Sigmoid colon (tissue), 7 donors: ENCODE data around the gene RADIL. TPM values are rescaled to one million over a fixed set of nuclear protein-coding genes. Genes with fewer than 3 reads are reported as not detected.

ENCODE experiments used
- DNase-seq: peaks from one replicate; pipeline ENCODE4 v3.0.0-alpha.2; 2019
- H3K27ac ChIP-seq, 4 donors: fragments of 200-600 bp; sonication (generic); one replicate each; pipeline ENCODE4 v1.5.1; 2016 to 2019; ENCODE audit warnings: mild to moderate bottlenecking in 1 of 4
- H3K27me3 ChIP-seq, 3 donors: fragments of 200-600 bp; sonication (generic); one replicate each; pipeline ENCODE4 v1.5.1; 2019; ENCODE audit warnings: mild to moderate bottlenecking in 1 of 3
- H3K36me3 ChIP-seq, 4 donors: fragments of 200-600 bp; sonication (generic); one replicate each; pipeline ENCODE4 v1.5.1; 2016 to 2019
- H3K4me1 ChIP-seq, 4 donors: fragments of 200-600 bp; sonication (generic); one replicate each; pipeline ENCODE4 v1.5.1; 2017 to 2019
- H3K4me3 ChIP-seq, 4 donors: fragments of 200-600 bp; sonication (generic); one replicate each; pipeline ENCODE4 v1.5.1; 2017 to 2019; ENCODE audit warnings: mild to moderate bottlenecking in 2 of 4, moderate library complexity in 1 of 4
- H3K9me3 ChIP-seq, 4 donors: fragments of 200-600 bp in 3 of 4; sonication (generic) in 3 of 4; one replicate each; pipeline versions ENCODE4 v1.5.1 to v1.6.1; 2013 to 2019
- EP300 ChIP-seq, 4 donors: sonication (generic); formaldehyde crosslinking; IDR thresholded peaks; one replicate each; pipeline ENCODE4 v1.6.1; 2017; ENCODE audit warnings: antibody characterized with exemption in 4 of 4
- POLR2A ChIP-seq, 2 donors: fragments of 450-650 bp; IDR thresholded peaks; one replicate each; pipeline ENCODE4 v1.6.1; 2016; ENCODE audit warnings: antibody characterized with exemption in 2 of 2, mild to moderate bottlenecking in 2 of 2, moderate library complexity in 2 of 2
- POLR2AphosphoS5 ChIP-seq, 4 donors: sonication (generic); formaldehyde crosslinking; IDR thresholded peaks; one replicate each; pipeline ENCODE4 v1.6.1; 2017; ENCODE audit warnings: antibody characterized with exemption in 4 of 4
- WGBS, 2 donors: extraction: QIAGEN DNeasy Blood & Tissue Kit; methylation state at CpG; one replicate each; pipeline ENCODE4 v1.1.7; 2013; 5-methylcytosine and 5-hydroxymethylcytosine counted together
- intact Hi-C: fragments of 100-400 bp; cut with DNase I; formaldehyde crosslinking; loops from one replicate; pipeline ENCODE4 v1.15.1; 2023
- polyA plus RNA-seq, 3 donors: library from polyadenylated mRNA; stranded (reverse); fragments of 200-250 nt; gene quantifications; one replicate each; pipeline ENCODE4 v1.2.3, GENCODE V29; 2013
- total RNA-seq, 4 donors: library from RNA; depleted of rRNA; stranded (reverse); fragments of >200 nt; gene quantifications; one replicate each; pipeline ENCODE4 v1.1.0, GENCODE V29; 2016
- TF ChIP-seq, protein P1 (sequence below), 4 experiments: fragments of 450-650 bp in 3 of 4; fragments of 200-600 bp in 1 of 4; IDR thresholded peaks; one replicate each; pipeline ENCODE4 v1.5.1; 2016 to 2019; ENCODE audit warnings: antibody characterized with exemption in 4 of 4, mild to moderate bottlenecking in 3 of 4, moderate library complexity in 2 of 4
- donor health status: healthy with polysubstance abuse.
- donor health status: Bipolar disorder and iron deficiency.
- donor health status: healthy.

The RADIL gene
- total and polyA plus RNA-seq, 7 donors = 1.2 to 10.8 (median 5.6) TPM

DNA sequence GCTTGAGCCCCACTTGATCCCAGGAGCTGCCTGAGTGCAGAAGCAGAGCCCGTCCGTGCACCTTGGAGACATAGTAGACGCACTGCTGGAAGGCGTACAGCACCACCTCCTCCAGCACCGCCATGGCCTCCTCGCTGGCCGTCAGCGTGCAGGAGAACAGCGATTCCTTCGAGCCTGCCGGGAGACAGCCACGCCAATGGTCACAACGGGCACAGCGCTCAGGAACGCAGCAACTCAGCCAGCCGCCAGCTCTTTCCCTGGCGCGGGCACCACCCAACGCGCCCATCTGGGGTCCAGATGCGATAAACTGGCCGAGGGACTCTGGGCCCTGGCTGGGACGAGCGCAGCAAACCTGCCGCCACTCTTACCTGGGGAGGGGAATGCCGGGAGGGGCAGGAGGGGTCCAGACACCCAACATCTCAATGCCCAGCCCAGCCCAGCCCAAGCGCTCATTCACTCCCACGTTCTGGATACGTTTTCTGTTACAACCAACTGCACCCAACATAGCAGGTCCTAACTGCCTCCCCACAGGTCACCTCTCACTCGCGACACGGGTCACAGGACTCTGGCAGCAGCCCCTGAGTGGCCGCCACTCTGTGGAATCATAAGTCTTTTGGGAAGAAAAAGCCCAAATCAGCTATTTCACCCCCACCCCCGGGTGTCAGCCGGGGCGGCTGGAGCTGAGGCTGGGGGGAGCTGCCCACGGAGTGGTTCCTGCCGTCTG lies 66.2 kb downstream of the RADIL start:
- Histone ChIP-seq H3K27me3 (no peaks in the 10 kb centered on the region), H3K9me3 (no peaks in the 10 kb centered on the region), H3K4me3 (no peak overlapping the region), H3K4me1 (no peaks in the 10 kb centered on the region), H3K36me3 (peaks cover 0 to 15% (median 0%) of the 10 kb centered on the region in 4 donors), H3K27ac (no peak overlapping the region)
- 89 to 92% methylated on average over 38 of the region's 38 CpGs for WGBS, 2 donors
- no peak for TF ChIP-seq POLR2AphosphoS5 (IDR thresholded peaks at IDR 0.05)
- no peak for TF ChIP-seq POLR2A (IDR thresholded peaks at IDR 0.05)
- no peak for TF ChIP-seq EP300 (IDR thresholded peaks at IDR 0.05)
- TF ChIP-seq, protein P1, sequence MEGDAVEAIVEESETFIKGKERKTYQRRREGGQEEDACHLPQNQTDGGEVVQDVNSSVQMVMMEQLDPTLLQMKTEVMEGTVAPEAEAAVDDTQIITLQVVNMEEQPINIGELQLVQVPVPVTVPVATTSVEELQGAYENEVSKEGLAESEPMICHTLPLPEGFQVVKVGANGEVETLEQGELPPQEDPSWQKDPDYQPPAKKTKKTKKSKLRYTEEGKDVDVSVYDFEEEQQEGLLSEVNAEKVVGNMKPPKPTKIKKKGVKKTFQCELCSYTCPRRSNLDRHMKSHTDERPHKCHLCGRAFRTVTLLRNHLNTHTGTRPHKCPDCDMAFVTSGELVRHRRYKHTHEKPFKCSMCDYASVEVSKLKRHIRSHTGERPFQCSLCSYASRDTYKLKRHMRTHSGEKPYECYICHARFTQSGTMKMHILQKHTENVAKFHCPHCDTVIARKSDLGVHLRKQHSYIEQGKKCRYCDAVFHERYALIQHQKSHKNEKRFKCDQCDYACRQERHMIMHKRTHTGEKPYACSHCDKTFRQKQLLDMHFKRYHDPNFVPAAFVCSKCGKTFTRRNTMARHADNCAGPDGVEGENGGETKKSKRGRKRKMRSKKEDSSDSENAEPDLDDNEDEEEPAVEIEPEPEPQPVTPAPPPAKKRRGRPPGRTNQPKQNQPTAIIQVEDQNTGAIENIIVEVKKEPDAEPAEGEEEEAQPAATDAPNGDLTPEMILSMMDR (IDR thresholded peaks at IDR 0.05) = no peak
- intact Hi-C loops = no loop called here
- DNase-seq = no peak

DNA sequence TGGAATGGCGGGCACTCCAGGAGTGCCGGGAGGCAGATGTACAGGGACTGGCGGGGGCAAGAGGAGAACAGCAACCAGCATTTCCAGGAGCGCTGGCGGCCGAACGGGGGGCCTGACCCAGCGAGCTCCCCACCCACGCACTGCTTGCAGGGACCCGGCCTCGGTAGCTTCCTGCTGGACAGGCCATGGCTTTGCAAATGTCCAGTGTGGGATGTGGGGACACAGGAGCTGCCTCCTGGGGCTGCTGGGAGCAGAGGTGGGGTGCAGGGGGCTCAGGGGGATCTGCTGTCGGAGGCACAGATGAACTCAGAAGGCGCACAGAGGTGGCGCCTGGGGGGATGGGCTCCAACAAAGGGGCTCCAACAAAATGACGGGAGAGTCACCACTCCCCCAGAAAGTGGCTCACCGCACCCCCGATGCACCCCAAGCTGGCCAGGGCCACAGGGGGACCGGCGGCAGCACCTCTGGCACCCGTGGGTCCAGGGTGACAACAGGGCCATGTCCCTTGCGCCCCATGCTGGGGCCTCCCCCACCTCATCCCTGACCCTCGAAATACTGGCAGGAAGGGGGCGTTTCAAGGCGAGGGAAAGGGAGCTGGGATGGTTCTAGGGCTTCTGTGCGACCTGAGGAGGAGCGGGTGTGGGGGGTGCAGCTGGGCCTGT lies 67.0 kb downstream of the RADIL start:
- Histone ChIP-seq H3K27me3 (no peaks in the 10 kb centered on the region), H3K4me3 (no peak overlapping the region), H3K4me1 (no peaks in the 10 kb centered on the region), H3K9me3 (no peaks in the 10 kb centered on the region), H3K27ac (no peak overlapping the region), H3K36me3 (peaks cover 0 to 15% (median 0%) of the 10 kb centered on the region in 4 donors)
- WGBS, 2 donors = 87 to 93% methylated on average over 26 of the region's 26 CpGs
- TF ChIP-seq EP300 (IDR thresholded peaks at IDR 0.05) = no peak
- TF ChIP-seq, protein P1 (IDR thresholded peaks at IDR 0.05) = no peak
- TF ChIP-seq POLR2A (IDR thresholded peaks at IDR 0.05) = no peak
- TF ChIP-seq POLR2AphosphoS5 (IDR thresholded peaks at IDR 0.05) = no peak
- intact Hi-C loops = no loop called here
- no peak for DNase-seq

DNA sequence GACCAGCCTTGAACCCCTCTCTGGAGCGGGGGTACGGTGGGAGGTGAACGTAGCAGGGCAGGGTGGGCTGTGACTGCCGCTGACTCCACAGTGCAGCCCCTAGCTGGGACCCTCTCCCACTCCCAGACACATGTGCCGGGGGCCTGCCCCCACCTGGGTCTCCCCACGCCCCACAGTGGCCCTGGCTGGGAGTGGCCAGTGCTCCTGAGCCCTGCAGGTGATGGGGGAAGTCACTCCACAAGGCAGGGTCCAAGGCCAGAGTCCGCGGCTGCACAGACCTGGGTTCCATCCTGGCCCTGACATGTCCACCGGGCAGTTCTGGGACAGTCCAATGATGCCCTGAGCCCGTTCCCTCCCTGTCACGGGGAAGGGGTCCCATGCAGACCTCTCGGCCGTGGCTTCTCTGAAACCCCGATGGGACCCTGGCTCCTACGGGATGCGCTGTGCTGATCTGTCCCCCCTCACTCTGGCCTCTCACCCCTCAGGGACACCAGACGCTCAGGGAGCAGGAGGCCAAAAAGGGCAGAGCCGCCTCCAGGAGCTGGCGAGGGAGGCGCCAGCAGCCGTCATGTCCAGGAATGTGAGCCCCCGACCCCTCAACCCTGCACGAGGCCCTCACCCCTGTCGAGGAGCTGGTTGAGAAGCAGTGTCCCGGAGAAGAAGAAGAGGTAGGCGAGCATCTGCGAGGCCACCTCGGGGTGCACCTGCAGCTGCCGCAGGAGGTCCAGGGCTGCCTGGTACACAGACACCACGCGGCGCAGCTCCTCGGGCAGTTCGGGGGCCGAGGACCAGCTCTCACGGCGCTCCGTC lies 67.7 kb downstream of the RADIL start:
- H3K27me3 ChIP-seq = no peaks in the 10 kb centered on the region
- H3K36me3 ChIP-seq = peaks cover 0 to 15% (median 0%) of the 10 kb centered on the region in 4 donors
- no peak overlapping the region for H3K4me3 ChIP-seq
- 87 to 91% methylated on average over 38 of the region's 38 CpGs for WGBS, 2 donors
- TF ChIP-seq POLR2AphosphoS5 (IDR thresholded peaks at IDR 0.05) (no peak), POLR2A (IDR thresholded peaks at IDR 0.05) (no peak), EP300 (IDR thresholded peaks at IDR 0.05) (no peak)
- TF ChIP-seq, protein P1 (IDR thresholded peaks at IDR 0.05) = no peak
- no peak overlapping the region for H3K27ac ChIP-seq
- no peak for DNase-seq
- intact Hi-C loops = no loop called here
- H3K9me3 ChIP-seq = no peaks in the 10 kb centered on the region
- H3K4me1 ChIP-seq = no peaks in the 10 kb centered on the region

DNA sequence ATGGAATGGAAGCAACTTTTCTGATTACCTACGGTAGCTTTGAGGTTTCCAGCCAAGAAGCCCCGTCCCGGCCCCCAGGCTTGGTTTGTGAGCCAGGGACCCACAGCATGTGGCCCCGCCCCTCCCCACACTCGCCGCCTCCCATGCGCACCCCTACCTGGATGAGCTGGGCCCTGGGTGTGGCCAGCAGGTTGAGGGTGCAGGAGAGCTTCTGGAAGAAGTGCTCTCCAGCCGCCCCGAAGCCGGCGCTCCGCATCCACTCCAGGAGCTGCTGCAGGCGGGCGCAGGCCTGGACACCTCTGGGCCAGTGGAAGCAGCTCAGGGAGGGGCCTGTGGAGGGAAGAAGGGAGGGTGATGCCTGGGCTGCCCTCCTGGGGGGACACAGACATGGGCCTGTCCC lies 68.4 kb downstream of the RADIL start:
- Histone ChIP-seq H3K4me1 (no peaks in the 10 kb centered on the region), H3K36me3 (peaks cover 0 to 15% (median 0%) of the 10 kb centered on the region in 4 donors), H3K27ac (no peak overlapping the region), H3K27me3 (peaks cover 0 to 4% (median 0%) of the 10 kb centered on the region in 3 donors), H3K9me3 (no peaks in the 10 kb centered on the region), H3K4me3 (no peak overlapping the region)
- WGBS, 2 donors = 94 to 97% methylated on average over 14 of the region's 14 CpGs
- TF ChIP-seq EP300 (IDR thresholded peaks at IDR 0.05) (no peak), POLR2AphosphoS5 (IDR thresholded peaks at IDR 0.05) (no peak), POLR2A (IDR thresholded peaks at IDR 0.05) (no peak)
- TF ChIP-seq, protein P1 (IDR thresholded peaks at IDR 0.05) = no peak
- intact Hi-C loops = no loop called here
- DNase-seq = no peak
